H1 (cell line): ENCODE results near the gene ARFGAP3. TPM values are rescaled to one million over a fixed set of nuclear protein-coding genes. Genes with fewer than 3 reads are reported as not detected.

Experiments
- CBX8 ChIP-seq: fragments of 300-800, 300-1000 bp; sonication (generic); IDR thresholded peaks from 2 replicates; pipeline ENCODE4 v1.7.1; 2016; ENCODE audit warnings: low read depth, low read length, borderline replicate concordance
- EP300 ChIP-seq, 2 experiments: IDR thresholded peaks; 1 replicate in 1 of 2; 2 replicates in 1 of 2; pipeline ENCODE4 v1.6.1; 2011 to 2012; ENCODE audit warnings: low read depth in 2 of 2, low read length in 2 of 2, mild to moderate bottlenecking in 2 of 2, borderline replicate concordance in 1 of 2, inconsistent platforms in 1 of 2, moderate library complexity in 1 of 2
- EZH2 ChIP-seq: fragments of 200-600 bp; sonication (generic); IDR thresholded peaks from 2 replicates; pipeline ENCODE4 v1.7.1; 2012; ENCODE audit warnings: low read depth, mild to moderate bottlenecking, moderate library complexity, low read length, inconsistent platforms; ENCODE audit not compliant: severe bottlenecking
- GTF2F1 ChIP-seq: IDR thresholded peaks from 2 replicates; pipeline ENCODE4 v1.6.1; 2012; ENCODE audit warnings: low read depth, low read length, improper control_type of control experiment, borderline replicate concordance
- KDM5A ChIP-seq: fragments of 200-600 bp; IDR thresholded peaks from 2 replicates; pipeline ENCODE4 v1.7.1; 2012; ENCODE audit warnings: mild to moderate bottlenecking, low read length, inconsistent platforms, mixed read lengths
- NANOG ChIP-seq: IDR thresholded peaks from 2 replicates; pipeline ENCODE4 v1.6.1; 2011; ENCODE audit warnings: low read length, low read depth, mild to moderate bottlenecking, inconsistent platforms; ENCODE audit not compliant: insufficient read depth, poor library complexity, severe bottlenecking
- NRF1 ChIP-seq: IDR thresholded peaks from 2 replicates; pipeline ENCODE4 v1.6.1; 2011; ENCODE audit warnings: mild to moderate bottlenecking, low read depth, low read length, improper control_type of control experiment
- POLR2AphosphoS5 ChIP-seq: IDR thresholded peaks from 2 replicates; pipeline ENCODE4 v1.6.1; 2011; ENCODE audit warnings: low read depth, low read length
- SRF ChIP-seq: IDR thresholded peaks from 2 replicates; pipeline ENCODE4 v1.6.1; 2011; ENCODE audit warnings: mild to moderate bottlenecking, low read depth, low read length, moderate library complexity
- polyA plus RNA-seq, 7 experiments: library from polyadenylated mRNA; depleted of rRNA in 3 of 7; stranded (reverse) in 5 of 7; unstranded in 2 of 7; fragments of >200 nt in 5 of 7; fragments of 200-250 nt in 2 of 7; gene quantifications; 1 replicate in 5 of 7; 2 replicates in 1 of 7; 4 replicates in 1 of 7; pipeline versions ENCODE4 v1.2.1 to v1.2.3, GENCODE V29; 2011 to 2013; ENCODE audit warnings: missing spikeins in 2 of 7, mixed read lengths in 2 of 7
- total RNA-seq: library from RNA; stranded (reverse); fragmentation: NEBNext Ultra II Directional; extraction: Animal tissue kit (Norgen Biotek cat#: 25700); gene quantifications from 2 replicates; pipeline ENCODE4 v1.2.1, GENCODE V29; 2021

Gene ARFGAP3
- total and polyA plus RNA-seq, 2 of the 8 experiments (the other 6 are each of a cell fraction or from before 2014, with no cell fraction given), result 9.7 to 16.0 TPM

DNA sequence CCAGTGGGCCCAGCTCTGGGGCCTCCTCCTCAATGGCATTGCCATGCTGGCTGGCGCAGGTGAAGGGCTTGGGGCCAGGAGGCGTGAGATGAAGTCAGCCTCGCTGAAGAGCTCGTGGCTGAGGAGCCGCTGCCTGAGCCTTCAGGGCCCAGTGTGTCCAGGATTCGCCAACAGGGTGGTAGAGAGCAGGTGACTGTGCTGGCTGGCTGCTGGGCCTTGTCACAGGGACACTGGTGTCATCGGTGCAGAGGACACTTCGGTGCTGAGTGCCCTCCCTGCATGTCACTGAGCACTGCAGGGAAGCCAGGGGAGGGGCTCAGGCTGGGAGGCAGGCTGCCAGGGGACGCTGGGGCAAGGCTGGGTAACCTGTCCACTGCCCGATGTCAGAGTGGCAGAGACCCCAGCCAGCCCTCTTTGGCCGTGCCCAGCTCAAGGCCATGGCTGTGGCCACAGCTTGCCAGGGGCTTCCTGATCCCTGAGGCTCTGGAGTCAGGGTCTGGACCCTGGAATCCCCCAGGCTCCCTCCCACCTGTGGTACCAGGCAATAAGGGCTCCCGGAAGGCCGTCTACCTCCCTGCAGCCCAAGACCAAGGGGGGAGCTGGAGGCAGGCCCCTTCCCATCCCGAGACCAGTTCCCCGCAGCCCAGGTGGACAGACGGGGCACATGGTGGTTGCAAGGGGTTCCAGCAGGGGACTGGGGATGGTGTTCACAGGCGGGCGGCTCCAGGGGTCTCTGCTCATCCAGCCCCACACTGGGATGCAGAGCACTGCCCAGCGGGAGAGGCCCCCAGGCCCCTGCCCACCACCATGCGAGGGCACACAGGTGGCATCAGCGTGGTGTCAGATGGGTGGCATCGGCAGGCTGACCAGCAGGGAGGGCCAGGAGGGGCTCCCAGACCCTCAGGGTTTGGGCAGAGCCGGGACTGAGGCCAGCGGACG, 63.9 kb downstream of the ARFGAP3 start (continued):
- TF ChIP-seq EP300 (IDR thresholded peaks at IDR 0.05; ENCODE audit: borderline replicate concordance in 1 of 2, low read depth in 2 of 2, low read length in 2 of 2) (no peak), NRF1 (no peak), KDM5A (no peak), CBX8 (no peak), POLR2AphosphoS5 (no peak), SRF (no peak), EZH2 (no peak), NANOG (no peak), GTF2F1 (no peak)
